GM20000 (cell line): ENCODE measurements around the gene STXBP5.

Source experiments
- DNase-seq: peaks from one replicate; pipeline ENCODE4 v3.0.0; 2012; ENCODE audit warnings: low spot score
- TF ChIP-seq, protein P1 (sequence below): IDR thresholded peaks from 2 replicates; pipeline ENCODE4 v1.5.1; 2012; ENCODE audit warnings: mild to moderate bottlenecking, control low read depth; ENCODE audit errors: extremely low read depth, missing control alignments

Gene STXBP5

DNA sequence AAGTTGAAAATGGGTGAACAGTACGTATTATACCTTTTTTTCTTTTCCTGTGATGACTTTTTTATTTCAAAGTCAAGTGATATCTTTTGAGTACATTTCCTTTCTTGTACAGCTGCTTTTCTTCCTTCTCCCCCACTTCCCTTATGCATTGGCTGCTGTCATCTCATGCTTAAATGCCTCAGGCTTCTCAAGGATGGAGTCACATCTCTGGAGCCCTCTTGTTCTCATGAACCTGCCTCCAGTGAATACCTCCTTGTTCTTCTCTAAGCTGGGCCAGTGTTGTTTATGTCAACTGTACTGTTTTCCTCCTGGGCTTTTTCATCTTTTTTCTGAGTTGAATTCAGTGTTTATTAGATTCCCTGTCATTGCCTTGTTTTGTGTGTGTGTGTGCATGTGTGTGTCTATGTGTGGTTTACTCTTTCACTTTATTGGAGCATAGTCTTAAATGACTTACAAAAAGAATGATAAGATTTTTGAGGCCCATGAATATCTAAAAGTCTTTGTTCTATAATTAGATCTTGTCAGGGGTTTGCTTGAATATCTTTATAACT lies 23.6 kb downstream of the STXBP5 start:
- DNase-seq = no peak
- TF ChIP-seq, protein P1, sequence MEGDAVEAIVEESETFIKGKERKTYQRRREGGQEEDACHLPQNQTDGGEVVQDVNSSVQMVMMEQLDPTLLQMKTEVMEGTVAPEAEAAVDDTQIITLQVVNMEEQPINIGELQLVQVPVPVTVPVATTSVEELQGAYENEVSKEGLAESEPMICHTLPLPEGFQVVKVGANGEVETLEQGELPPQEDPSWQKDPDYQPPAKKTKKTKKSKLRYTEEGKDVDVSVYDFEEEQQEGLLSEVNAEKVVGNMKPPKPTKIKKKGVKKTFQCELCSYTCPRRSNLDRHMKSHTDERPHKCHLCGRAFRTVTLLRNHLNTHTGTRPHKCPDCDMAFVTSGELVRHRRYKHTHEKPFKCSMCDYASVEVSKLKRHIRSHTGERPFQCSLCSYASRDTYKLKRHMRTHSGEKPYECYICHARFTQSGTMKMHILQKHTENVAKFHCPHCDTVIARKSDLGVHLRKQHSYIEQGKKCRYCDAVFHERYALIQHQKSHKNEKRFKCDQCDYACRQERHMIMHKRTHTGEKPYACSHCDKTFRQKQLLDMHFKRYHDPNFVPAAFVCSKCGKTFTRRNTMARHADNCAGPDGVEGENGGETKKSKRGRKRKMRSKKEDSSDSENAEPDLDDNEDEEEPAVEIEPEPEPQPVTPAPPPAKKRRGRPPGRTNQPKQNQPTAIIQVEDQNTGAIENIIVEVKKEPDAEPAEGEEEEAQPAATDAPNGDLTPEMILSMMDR = no peak

DNA sequence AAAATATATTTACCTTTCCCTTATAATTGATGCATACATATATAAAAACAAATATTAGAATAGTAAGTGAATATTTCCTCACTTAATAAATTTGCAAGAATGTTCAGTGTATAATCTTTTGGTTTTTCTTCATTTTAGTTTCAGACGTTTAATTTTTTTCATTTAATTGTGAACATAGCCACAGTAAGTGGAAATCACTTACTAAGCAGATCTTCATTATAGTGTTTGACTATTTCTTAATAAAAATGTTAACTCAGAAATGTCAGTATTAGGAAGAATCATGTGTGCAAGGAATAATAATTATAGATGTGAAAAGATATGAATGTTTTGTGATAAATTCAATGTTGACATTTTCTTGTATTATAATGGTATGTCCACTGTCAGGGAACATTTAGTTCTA lies 27.4 kb downstream of the STXBP5 start:
- TF ChIP-seq, protein P1 = no peak
- no peak for DNase-seq

DNA sequence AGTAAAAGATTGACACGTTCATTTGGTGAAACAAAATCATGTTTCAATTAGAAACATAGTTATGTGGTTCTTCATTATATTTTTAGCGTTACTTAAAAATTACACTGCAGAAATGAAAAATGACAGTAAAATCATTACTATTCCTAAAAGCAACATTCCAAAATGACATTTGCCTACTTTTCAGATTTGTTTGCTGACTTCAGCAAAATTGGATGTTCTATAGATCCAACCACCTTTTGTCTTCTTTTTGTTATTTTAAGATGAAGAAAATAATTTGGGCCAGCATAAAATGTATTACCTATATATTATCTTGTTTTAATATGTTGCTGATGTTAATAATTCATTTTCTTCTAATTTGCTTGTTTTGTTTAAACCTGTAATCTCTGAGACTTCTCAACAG lies 30.5 kb downstream of the STXBP5 start:
- DNase-seq = no peak
- TF ChIP-seq, protein P1 = no peak

DNA sequence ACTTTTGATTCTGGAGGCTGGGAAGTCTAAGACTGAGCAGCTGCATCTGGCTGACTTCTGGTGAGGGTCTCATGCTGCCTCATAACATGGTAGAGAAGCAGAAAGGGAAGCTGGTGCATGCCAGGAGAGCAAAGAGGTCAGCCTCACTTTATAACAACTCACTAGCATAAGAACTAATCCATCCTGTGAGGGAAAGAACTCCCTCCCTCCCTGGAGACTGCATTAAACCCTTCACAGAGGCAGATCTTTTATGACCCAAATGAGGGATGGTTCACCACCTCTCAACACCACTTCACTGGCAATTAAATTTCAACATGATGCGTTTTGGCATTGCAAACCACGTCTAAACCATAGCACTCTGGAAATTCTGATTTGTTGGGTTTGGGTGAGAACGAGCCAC lies 33.9 kb downstream of the STXBP5 start:
- TF ChIP-seq, protein P1 = no peak
- no peak for DNase-seq

DNA sequence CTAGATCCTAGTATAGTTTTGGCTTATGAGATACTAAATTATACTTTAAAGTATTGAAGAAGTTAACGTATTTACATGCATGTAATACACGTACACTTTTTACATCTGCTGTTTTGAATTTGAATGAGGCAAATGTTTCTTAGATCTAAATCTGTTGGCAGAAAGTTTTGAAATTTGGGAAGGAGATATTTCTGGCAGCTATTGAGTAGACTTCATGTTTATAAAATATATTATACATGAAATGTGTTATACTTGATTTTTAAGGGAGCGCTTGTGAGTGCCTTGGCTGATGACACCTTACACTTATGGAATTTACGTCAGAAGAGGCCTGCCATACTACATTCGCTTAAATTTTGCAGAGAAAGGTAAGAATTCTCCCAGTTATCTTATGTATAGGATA lies 34.7 kb downstream of the STXBP5 start:
- TF ChIP-seq, protein P1 = no peak
- DNase-seq = no peak

DNA sequence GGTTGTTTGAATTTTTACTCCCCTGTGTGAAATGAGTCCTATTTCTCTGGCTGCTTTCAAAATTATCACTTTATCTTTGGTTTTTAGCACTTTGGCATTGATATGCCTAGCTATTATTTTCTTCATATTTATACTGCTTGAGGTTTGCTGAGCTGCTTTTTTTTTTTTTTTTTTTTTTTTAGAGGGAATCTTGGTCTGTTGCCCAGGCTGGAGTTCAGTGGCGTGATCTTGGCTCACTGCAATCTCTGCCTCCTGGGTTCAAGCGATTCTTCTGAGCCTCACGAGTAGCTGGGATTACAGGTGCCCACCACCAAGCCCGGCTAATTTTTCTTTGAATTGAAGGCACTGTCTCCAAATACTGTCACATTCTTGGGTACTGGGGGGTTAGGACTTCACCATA lies 40.6 kb downstream of the STXBP5 start:
- DNase-seq = no peak
- TF ChIP-seq, protein P1 = no peak

DNA sequence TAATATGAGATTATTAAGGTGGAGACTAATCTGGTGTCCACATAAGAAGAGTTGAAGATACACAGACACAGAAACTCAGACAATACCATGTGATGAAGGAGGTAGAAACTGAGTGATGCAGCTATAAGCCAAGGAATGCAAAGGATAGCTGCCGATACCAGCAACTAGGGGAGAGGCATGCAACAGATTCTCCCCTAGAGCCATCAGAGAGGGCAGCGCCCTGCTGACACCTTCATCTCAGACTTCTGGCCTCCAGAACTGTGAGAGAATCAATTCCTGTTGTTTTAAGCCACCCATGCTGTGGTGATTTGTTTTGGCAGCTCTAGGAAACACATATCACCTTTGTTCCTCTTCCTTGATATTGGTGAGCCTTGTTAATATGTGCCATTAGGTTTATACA lies 41.5 kb downstream of the STXBP5 start:
- TF ChIP-seq, protein P1 = no peak
- no peak for DNase-seq
